HG03196 (cell line): ENCODE data around the gene SCNN1G.

Experiments used
- ATAC-seq: cut with Tn5 transposase; IDR thresholded peaks from one replicate; pipeline ENCODE4 v1.9.1; 2021; ENCODE audit not compliant: unreplicated experiment

The SCNN1G gene

GRCh38 chr16:23195366-23195978, 12.9 kb downstream of the SCNN1G start:
- no peak for ATAC-seq

DNA sequence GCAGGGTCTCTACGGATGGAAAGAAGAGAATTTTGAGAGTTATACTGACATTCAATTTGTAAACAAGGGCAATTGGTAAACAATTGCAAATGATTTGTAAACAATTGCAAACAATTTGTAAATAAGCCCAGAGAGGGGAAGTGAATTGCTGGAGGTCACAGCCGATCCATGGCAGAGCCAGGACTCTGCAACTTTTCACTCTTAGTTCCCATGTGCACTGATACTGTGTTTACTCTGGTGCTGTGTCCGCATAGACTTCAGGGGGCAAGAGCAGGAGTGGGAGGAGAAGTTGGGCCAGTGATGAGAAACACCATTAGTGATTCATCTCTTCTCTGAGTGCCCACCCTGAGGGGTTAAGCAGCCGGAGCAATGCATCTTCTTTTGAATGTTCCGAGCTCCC, 14.0 kb downstream of the SCNN1G start:
- no peak for ATAC-seq

DNA sequence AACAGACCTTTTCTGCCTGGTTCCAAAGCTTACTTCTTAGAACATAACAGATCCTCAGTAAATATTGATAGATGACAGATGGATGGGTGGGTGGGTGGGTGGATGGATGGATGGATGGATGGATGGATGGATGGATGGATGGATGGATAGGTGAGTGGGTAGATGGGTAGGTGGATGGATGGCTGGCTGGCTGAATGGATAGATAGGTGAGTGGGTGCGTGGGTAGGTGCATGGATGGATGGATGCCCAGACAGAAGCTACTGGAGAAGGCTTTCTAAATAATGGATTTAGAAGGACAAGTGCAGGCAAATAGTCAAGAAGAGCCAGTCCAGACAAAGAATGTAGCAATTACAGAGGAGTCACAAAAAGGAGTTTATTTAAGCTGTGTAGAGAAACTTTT, 19.6 kb downstream of the SCNN1G start:
- no peak for ATAC-seq

- no peak for ATAC-seq
Measured at GRCh38 chr16:23206986-23207385, 24.4 kb downstream of the SCNN1G start.

DNA sequence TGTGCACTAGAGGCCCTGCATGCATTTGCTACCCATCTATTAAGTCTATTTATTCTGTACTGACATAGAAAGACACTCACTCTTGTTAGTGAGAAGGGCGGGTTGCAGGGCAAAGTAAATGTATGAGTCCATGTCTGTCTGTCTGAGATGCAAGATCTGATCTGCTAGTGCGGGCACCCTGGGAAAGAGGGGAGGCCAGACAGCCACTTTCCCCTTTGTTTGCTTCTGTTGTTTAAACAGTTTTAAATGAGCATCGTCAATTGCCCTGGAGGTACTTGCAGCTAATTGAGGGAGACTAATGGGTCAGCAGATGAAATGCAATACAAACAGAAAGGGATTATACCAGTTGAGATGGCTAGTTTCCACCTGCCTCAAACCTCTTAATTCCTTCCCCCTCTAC, 24.9 kb downstream of the SCNN1G start:
- ATAC-seq, result no peak

DNA sequence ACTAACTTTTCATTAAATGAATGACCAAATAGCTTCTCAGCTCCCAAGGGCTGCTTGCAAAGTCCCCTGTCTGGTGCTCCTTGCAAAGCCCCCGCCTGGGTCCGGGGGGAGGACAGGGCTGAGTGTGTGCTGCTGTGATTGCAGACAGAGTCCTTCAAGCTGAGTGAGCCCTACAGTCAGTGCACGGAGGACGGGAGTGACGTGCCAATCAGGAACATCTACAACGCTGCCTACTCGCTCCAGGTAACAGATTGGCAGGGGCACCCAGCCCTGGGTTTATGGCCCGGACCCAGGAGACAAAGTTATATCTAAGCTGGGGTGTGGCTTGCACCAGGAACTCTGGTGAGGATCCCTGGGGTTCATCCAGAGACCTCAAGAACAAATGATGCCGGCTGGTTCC, 27.1 kb downstream of the SCNN1G start:
- ATAC-seq, result no peak

GRCh38 chr16:23213831-23214230, 31.3 kb downstream of the SCNN1G start:
- no peak for ATAC-seq

- ATAC-seq, result no peak
Measured at GRCh38 chr16:23214796-23215195, 32.3 kb downstream of the SCNN1G start.

GRCh38 chr16:23215435-23215834, 32.9 kb downstream of the SCNN1G start:
- no peak for ATAC-seq

DNA sequence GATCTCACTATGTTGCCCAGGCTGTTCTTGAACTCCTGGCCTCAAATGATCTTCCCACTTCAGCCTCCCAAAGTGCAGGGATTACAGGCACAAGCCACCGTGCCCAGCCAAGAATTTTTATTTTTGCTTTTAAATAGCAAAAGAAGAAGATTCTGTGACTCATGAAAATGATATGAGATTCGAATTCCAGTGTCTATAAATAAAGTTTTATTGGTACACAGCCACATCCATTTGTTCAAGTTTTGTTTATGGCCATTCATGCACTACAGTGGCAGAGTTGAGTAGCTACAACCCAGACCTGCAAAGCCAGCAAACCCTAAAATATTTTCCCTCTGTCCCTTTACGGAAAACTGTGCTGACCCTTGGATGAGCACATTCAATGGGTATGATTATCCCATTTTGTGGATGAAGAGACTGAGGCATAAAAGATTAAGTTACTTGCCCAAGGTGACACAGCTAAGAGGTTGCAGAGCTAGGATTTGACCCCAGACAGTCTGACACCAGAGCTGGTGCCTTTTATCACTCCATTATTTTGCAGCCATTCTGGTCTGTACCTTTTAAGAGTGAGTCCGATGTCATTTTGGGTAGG, 34.2 kb downstream of the SCNN1G start:
- no peak for ATAC-seq

DNA sequence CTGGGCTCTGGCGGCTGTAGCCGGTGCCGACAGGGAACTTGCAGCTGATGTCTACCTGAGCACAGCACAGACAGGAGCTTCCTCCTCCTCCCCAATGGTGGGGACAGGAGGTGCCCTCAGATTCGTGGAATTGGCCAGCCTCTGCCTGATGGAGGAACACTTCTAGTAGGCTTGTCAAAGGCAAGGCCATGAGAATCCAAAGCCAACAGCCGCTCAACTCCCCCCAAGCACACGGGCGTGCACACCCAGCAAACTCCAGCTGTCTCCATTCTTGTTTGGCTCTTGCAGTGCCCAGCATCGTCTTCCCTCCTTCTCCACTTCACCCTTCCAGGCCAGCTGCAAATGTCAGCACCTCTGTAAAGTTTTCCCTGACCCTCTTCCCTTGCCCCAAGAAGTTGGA, 35.1 kb downstream of the SCNN1G start:
- ATAC-seq, result no peak

GRCh38 chr16:23222929-23223328, 40.4 kb downstream of the SCNN1G start:
- ATAC-seq, result no peak

DNA sequence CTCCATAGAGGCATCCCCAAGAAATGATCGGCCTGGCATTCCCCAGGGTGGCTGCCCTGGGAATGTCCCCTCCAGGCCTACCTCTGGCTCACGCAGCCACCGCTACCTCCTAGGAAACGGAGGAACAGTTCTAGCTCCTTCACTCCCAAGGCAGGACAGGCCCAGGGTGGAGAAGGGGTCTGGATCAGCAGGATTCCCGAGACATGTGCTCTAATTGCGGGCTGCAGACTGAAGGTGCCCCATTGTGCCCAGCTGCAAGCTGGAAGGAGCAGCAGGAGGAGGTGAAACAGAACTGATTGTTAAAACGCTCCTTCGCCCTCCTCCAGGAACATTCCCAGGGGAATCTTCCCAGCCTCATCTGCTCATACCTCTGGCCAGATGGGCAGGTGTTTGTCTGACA, 40.8 kb downstream of the SCNN1G start:
- no peak for ATAC-seq

DNA sequence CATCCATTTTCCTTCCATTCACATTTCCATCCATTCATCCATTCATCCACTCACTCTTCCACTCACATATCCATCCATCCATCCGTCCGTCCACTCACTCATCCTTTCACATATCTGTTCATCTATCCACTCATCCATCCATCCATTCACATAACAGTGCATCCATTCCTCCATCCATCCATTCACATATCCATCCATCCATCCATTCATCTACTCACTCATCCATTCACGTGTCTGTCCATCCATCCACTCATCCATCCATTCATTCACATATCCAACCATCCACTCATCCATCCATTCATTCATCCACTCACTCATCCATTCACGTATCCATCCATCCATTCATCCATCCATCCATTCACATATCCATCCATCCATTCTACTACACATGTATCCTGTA, 42.6 kb downstream of the SCNN1G start:
- no peak for ATAC-seq

DNA sequence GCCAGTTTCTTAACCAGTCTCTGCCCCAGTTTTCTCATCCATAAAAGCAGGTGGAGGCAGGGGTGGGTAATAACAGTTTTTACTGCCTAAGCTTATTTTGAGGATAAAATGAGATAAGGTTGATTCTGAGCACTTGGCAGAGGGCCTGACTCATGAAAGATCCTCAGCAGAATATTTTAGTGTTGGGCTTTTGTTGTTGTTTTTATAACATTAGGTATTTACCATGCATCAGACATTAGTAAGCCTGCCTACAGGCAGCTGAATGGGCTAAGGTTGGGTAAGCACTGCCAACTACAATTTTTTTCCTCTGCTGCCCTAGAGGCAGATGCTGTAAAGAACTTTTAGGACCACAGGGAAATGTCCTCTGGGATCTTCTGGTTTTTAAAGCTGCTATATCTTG, 43.1 kb downstream of the SCNN1G start:
- ATAC-seq, result no peak

- ATAC-seq, result no peak
Measured at GRCh38 chr16:23227529-23227928, 45.0 kb downstream of the SCNN1G start.

DNA sequence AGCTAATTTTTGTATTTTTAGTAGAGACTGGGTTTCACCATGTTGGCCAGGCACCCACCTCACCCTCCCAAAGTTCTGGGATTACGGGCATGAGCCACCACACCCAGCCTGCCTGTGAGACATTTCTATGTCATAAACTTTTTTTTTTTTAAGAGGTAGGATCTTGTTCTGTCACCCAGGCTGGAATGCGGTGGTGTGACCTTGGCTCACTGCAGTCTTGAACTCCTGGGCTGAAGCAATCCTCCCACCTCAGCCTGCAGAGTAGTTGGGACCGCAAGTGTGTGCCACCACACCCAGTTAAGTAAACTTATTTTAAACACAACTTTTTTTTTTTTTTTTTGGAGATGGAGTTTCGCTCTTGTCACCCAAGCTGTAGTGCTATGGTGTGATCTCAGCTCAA, 47.2 kb downstream of the SCNN1G start:
- ATAC-seq, result no peak

DNA sequence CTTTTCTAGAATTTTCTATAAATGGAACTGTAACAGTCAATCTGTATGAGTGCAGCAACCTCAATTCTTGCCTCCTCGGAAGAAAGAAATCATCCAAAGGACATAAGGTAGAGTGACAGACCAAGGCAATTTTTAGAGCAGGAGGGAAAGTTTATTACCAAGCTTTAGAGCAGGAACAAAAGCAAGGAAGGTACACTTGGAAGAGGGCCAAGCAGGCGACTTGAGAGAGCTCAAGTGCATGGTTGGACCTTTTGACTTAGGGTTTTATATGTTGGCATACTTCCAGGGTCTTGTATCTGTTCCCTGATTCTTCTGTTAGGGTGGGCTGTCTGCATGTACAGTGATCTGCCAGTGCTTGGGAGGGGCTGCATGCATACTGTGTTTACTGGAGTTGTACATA, 50.3 kb downstream of the SCNN1G start:
- no peak for ATAC-seq

GRCh38 chr16:23235176-23235575, 52.6 kb downstream of the SCNN1G start:
- ATAC-seq, result no peak

DNA sequence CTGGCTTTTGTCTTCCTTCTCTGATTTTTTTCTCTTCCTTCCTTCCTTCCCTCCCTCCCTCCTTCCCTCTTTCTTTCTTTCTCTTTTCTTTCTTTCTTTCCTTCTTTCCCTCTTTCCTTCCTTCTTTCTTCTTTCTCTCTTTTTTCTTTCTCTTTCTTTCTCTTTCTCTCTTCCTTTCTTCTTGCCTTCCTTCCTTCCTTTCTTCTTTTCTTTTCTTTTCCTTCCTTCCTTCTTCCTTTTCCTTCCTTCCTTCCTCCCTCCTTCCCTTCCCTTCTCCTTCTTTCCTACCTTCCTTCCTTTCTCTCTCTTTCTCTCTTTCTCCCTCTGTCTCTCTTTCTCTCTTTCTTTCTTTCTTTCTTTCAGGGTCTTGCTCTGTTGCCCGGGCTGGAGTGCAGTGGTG, 54.4 kb downstream of the SCNN1G start:
- ATAC-seq, result no peak

DNA sequence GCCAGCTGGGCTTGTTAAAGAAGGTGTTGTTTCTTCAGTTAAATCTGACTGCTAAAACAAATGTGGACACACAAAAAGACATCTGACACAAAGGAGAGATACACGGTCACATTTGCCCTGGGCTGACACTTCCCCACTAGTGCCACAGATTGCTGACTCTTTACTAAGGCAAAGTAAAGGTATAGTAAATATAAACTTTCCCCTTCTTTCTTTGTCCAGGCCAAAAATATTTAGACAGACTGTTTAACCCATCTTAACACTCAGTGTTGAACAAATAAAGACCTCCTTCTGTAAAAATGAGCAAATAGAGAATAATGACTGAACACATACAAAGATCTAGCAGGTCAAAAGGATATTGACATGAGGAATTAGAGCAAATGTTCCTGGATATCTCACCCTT, 58.4 kb downstream of the SCNN1G start:
- no peak for ATAC-seq

DNA sequence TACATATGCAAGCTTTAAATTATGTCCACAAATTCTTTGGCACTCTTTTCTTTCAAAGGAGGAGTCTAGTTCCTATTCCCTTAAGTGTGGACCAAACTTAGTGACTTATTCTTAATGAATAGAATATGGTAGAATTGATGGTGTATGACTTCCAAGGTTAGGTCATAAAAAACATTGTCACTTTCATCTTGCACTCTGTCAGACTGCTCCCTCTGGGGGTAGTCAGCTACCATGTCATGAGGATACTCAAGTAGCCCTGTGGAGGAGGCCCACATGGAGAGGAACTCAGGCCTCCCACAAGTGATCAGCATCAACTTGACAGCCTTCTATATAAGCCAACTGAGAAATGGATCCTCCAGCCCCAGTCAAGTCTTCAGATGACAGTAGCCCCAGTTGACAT, 61.6 kb downstream of the SCNN1G start:
- ATAC-seq, result no peak

DNA sequence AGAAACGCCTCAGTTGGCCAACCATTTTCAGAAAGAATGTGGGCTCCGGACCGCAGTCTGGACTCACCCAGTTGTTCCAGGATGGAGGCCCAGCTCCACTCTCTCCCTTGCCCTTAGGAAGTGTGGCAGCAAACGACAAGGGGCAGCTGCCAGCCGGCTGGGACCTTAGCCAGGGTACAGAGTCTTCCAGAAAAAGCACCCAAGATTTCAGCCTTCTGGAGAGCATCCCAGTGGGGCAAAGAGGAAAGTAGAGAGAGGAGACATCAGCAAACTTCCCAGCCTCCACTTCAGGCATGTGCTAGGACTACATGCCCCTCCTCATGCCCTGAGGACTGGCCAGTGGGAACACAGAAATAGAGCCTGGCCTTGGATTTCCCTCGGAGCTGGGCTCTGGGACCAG, 62.7 kb downstream of the SCNN1G start:
- ATAC-seq, result no peak
